Hematopoietic multipotent progenitor cell treated with erythropoietin and hydrocortisone succinate and interleukin-3 and kit ligand, for 17 days (in vitro differentiated cells): ENCODE measurements around the gene VPS13A.

Experiments used
- DNase-seq: peaks from one replicate; pipeline ENCODE4 v3.0.0-alpha.2; 2015; ENCODE audit warnings: low spot score

The VPS13A gene

DNA sequence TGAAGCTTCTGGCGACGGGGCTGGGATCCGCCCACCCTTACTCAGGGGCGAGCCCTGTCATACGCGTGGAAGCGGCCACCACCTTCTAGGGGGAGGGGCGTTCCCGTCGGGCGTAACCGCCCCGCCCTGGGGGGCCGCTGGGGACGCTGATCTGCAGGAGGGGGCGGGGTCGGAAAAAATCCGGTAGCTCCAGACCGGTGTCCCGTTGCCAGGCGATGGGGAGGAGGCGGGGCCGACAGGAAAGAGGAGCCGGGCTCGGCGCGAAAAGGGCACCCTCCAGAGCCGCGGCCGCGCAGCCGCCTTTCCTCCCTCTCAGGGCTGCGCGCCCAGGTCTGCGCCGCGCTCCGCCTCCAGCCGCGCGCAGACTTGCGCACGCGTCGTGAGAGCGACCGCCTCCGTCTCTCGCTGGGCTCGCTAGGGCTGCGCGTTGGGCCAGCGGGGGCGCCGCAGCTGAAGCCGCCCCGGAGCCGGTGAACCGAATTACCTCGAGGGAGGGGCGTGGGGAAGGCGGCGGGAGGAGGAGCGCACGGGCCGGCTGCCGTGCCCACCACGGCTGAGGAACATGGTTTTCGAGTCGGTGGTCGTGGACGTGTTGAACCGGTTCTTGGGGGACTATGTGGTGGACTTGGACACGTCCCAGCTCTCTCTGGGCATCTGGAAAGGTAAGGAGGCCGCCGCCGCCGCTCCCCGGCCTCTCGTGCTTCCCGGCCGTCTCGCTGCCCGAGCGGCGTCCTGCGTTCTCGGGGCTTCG is at the start of gene VPS13A:
Gene VPS13A, plus strand, starts transcription at position 392 of the 751 bp plus-strand sequence. Its CDS starts 171 bp downstream, at position 563.
- DNase-seq, result peak; percentile 91

- no peak for DNase-seq
Observed at GRCh38 chr9:77128125-77128789, 49.1 kb upstream of the VPS13A start.

- no peak for DNase-seq
Observed at GRCh38 chr9:77131399-77131798, 45.9 kb upstream of the VPS13A start.

DNA sequence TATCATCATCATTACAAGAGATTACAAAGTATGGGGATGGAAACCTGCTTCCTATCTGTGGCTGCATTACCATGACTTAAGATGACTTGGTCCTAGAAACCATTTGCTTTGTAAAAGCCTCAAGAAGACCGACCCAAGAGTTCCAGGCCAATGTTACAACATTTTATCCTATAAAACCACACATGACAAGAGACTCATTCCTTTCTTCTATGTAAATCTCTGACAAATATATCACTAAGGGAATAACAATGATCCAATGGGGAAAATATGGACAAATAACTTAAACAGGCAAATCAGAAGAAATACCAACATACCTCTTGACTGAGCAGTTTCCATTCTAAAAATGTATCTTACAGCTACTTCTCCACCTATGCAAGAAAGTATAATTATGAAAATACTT is 44.3 kb upstream of the VPS13A start:
- DNase-seq, result no peak

DNA sequence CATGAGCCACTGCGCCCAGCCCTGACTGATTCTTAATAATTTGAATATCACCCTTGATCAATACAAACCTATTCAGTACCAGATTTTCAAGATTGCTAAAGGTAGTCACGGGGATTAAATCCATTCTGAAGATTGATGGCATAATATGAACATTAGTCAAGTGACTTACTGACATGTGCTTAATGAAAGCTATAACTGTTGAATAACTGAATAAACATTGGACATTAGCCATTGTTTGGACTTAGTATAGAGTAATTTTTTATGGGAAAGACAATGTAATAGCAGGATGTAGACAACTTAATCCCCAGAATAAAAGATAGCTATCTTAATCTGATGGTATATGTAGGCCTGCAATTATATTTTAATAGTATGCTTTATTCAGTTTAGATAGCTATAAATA is 35.0 kb upstream of the VPS13A start:
- DNase-seq, result no peak

- DNase-seq, result no peak
Observed at GRCh38 chr9:77149879-77150278, 27.5 kb upstream of the VPS13A start.

- no peak for DNase-seq
Observed at GRCh38 chr9:77152289-77152688, 25.0 kb upstream of the VPS13A start.

DNA sequence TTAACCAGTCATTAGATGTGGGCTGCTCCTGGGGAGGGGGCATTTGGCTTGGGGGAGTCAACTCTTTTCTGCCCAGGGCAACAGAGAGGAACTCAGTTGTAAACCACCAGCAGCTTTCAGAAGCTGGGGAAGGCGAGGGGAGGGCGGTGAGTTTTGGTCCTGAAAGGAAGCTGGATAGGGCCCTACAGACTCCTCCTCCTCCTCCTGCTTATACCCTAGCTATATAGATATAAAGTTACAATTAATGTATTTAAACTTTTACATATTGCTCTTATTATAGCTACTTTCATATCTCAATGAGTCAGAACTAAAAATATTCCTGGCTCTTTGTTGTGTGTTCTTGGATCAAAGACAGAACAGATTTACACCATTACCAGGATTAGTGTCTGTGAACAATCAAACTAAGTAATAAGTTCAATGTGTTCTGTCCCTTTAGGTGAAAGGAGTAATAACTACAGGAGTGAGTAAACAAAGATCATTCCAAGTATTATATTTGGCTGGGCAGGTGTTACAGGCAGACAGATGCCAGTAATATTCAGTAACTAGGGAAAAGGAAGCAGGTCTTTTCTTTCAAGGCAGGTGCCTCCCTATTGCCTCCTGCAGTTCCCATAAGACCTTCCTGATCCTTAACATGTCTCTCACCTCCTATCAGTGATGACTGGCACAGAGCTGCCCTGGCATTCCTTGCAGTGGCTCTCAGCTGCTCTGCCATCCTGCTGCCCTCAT is 20.5 kb upstream of the VPS13A start:
- DNase-seq, result no peak

DNA sequence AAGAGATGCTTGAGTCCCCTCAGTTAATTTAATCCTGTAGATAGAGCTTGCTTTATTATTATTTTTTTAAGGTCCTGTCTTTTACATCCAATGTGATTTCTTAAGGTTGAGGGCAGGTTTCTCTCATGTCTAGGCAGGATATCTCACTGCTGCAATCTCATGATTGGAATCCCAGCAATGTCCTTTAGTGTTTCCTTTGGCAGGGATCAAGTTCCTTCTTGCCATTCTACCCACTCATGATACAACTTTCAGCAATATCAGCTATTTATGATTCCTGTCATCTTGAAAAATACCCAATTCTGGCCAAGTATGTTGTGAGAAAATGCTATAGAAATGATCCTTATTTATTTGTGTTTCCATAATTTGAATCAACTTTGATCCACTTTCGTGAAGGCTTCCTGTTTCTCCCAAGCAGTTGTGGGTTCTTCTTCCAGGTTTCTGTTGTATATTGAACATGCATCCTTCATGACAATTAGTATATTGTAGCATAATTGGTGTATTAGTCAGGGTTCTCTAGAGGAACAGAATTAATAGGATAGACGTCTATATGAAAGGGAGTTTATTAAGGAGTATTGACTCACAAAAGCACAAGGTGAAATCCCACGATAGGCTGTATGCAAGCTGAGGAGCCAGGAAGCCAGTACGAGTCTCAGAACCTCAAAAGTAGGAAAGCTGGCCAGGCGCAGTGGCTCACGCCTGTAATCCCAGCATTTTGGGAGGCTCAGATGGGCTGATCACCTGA is 18.4 kb upstream of the VPS13A start:
- DNase-seq, result no peak

GRCh38 chr9:77161191-77161590 is 16.1 kb upstream of the VPS13A start:
- no peak for DNase-seq

GRCh38 chr9:77161966-77162365 is 15.4 kb upstream of the VPS13A start:
- DNase-seq, result no peak

- no peak for DNase-seq
Observed at GRCh38 chr9:77162366-77162765, 15.0 kb upstream of the VPS13A start.

DNA sequence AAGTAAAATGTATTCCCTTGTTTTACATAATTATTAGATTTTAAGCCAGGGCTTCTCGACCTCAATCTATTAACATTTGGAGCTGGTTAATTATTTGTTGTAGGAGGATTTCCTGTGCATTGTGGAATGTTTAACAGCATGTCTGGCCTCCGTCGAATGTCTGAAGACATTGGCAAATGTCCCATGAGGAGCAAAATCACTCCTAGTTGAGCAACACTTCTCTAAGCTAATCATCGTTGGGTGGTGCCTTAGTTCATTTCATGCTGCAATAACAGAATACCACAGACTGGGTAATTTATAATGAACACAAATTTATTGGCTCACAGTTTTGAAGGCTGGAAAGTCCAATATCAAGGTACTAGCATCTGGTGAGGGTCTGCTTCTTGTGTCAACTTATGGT is 13.4 kb upstream of the VPS13A start:
- DNase-seq, result no peak

DNA sequence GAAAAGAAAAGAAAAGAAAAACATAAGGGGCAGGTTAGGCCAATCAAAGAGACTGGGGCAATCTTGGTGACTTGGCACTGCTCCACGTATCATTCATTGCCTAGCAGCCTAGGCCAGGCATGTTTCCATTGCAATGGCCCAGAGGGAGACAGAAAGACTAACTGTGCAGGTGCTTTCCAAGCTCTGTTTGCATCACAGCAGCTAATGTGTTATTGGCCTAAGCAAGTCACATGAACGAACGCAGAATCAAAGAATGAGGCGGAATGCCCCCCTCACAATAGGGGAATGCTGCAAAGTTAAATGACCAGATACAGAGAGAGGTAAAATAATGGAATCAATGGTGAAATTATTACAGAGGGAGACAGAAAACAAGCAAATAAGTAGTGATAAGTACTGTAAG is 11.1 kb upstream of the VPS13A start:
- no peak for DNase-seq

GRCh38 chr9:77170991-77171699 is 6.2 kb upstream of the VPS13A start:
- no peak for DNase-seq

DNA sequence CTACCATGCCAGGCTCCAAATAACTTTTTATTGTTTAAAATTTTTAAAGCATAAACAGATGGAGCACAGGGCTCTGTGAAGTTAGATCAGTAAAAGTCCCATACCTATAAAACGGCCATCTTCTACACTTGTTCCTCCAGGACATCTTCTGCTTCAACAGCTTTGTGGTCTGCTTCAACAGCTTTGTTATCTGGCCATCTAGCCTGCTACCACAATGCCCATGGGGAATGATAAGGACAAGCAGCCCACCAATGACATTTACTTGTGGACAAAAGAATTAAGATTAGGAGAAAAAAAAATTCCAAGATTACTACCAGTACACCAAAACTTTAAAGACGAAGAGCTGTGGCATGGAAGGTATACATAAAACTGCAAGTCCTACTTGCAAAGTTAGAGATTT is 2.2 kb upstream of the VPS13A start:
- no peak for DNase-seq

DNA sequence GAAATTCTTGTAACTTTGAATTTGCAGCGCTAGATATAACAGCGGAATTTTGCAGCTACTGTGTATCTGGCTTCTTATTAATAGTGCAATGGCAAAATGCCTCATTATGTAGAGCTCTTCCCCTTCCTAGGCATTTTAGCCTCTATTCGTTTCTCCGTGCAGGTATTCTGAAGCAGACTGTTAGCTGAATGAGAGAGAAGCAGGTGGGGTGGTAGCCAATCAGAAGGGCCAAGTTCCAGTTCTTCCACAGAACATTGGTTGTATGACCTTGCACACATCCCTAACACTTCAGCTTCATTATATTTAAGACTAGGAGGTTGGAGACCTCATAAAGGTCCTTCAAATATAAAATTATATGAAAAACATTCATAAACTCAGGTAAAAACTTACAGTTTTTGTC is 1.2 kb upstream of the VPS13A start:
- DNase-seq, result no peak

DNA sequence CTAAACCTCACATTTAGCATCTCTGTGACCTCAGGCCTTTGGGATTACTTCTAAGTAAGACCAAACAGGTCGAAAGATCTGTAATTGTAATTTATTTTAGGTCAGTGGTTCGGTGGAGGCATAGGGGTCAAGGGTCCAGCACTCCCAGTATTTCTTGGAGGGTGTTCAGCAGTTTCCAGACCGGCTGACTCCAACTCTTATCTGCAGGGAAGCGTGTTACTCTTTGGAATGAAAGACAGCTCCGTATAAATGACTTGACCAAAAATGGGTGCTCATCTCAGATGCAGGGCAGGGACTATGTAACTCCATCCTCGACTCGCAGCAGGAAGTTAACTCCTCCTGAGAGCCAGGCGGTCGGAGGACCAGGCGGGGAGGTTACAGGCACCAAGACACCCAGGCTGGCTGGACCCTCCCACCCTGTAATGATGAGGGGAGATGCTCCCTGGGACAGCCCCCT is 620 bp upstream of the VPS13A start:
- no peak for DNase-seq

- DNase-seq, result peak; percentile 53
Observed at GRCh38 chr9:77177894-77178794, 810 bp downstream of the VPS13A start.

- no peak for DNase-seq
Observed at GRCh38 chr9:77180056-77180455, 2.7 kb downstream of the VPS13A start.

DNA sequence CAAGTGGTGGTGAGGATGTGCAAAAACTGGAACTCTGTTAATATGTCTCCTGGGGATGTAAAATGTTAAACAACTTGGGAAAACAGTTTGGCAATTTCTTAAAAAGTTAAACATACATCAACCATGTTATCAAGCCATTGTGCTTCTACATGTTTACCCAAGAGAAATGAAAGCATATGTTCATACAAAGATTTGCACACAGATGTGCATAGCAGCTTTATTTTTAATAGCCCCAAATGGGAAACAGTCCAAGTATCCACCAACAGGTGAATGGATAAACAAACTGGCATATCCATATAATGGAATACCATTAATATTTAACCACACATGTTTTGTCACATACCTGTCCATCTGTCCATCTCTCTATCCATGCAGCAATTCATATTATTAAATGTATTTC is 6.2 kb downstream of the VPS13A start:
- DNase-seq, result no peak
